Smooth muscle cell of the brain vasculature (primary cell): ENCODE data around the gene NPAS3.

Experiments used
- DNase-seq: peaks from one replicate; pipeline ENCODE4 v3.0.0-alpha.2; 2012; ENCODE audit warnings: low read depth, low spot score

The NPAS3 gene

GRCh38 chr14:33849455-33849801 lies 910.7 kb downstream of the NPAS3 start:
- no peak for DNase-seq

GRCh38 chr14:33850826-33851225 lies 912.1 kb downstream of the NPAS3 start:
- DNase-seq: no peak

GRCh38 chr14:33851366-33851765 lies 912.7 kb downstream of the NPAS3 start:
- no peak for DNase-seq

GRCh38 chr14:33851931-33852330 lies 913.3 kb downstream of the NPAS3 start:
- DNase-seq: no peak
